ENCODE data around the gene GPR132.
A peak's percentile ranks its signal among the peaks of the same experiment; 100 is the strongest.

Gene GPR132

GRCh38 chr14:105090493-105091053 is 25.3 kb upstream of the GPR132 start:
- peaks cover 39% of the 10 kb centered on the region for H3K27me3 ChIP-seq (ENCODE audit: insufficient read depth, poor library complexity, severe bottlenecking)
- peak; percentile 92 for TF ChIP-seq CTCF (IDR thresholded peaks at IDR 0.05; ENCODE audit: insufficient read depth, low read length)
- TF ChIP-seq POLR2AphosphoS5 (IDR thresholded peaks at IDR 0.05; ENCODE audit: low read depth) = no peak
- DNase-seq (ENCODE audit: low read depth in 1 of 2, low spot score in 1 of 2) = peak; percentile 67 to 84
- no peak overlapping the region for H3K4me3 ChIP-seq (replicated peaks; ENCODE audit: insufficient read depth, low read length)
- no peak overlapping the region for H3K27ac ChIP-seq (replicated peaks)

GRCh38 chr14:105089746-105090492 is 24.7 kb upstream of the GPR132 start:
- TF ChIP-seq GABPA (IDR thresholded peaks at IDR 0.05; ENCODE audit: low read depth) (no peak), SPI1 (IDR thresholded peaks at IDR 0.05; ENCODE audit: borderline replicate concordance, low read depth) (no peak), POLR2AphosphoS5 (IDR thresholded peaks at IDR 0.05; ENCODE audit: low read depth) (no peak), CTCF (IDR thresholded peaks at IDR 0.05; ENCODE audit: insufficient read depth, low read length) (no peak)
- TF ChIP-seq, protein P1, sequence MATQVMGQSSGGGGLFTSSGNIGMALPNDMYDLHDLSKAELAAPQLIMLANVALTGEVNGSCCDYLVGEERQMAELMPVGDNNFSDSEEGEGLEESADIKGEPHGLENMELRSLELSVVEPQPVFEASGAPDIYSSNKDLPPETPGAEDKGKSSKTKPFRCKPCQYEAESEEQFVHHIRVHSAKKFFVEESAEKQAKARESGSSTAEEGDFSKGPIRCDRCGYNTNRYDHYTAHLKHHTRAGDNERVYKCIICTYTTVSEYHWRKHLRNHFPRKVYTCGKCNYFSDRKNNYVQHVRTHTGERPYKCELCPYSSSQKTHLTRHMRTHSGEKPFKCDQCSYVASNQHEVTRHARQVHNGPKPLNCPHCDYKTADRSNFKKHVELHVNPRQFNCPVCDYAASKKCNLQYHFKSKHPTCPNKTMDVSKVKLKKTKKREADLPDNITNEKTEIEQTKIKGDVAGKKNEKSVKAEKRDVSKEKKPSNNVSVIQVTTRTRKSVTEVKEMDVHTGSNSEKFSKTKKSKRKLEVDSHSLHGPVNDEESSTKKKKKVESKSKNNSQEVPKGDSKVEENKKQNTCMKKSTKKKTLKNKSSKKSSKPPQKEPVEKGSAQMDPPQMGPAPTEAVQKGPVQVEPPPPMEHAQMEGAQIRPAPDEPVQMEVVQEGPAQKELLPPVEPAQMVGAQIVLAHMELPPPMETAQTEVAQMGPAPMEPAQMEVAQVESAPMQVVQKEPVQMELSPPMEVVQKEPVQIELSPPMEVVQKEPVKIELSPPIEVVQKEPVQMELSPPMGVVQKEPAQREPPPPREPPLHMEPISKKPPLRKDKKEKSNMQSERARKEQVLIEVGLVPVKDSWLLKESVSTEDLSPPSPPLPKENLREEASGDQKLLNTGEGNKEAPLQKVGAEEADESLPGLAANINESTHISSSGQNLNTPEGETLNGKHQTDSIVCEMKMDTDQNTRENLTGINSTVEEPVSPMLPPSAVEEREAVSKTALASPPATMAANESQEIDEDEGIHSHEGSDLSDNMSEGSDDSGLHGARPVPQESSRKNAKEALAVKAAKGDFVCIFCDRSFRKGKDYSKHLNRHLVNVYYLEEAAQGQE (IDR thresholded peaks at IDR 0.05; ENCODE audit: insufficient replicate concordance, low read depth) = no peak
- H3K27ac ChIP-seq (replicated peaks) = no peak overlapping the region

DNA sequence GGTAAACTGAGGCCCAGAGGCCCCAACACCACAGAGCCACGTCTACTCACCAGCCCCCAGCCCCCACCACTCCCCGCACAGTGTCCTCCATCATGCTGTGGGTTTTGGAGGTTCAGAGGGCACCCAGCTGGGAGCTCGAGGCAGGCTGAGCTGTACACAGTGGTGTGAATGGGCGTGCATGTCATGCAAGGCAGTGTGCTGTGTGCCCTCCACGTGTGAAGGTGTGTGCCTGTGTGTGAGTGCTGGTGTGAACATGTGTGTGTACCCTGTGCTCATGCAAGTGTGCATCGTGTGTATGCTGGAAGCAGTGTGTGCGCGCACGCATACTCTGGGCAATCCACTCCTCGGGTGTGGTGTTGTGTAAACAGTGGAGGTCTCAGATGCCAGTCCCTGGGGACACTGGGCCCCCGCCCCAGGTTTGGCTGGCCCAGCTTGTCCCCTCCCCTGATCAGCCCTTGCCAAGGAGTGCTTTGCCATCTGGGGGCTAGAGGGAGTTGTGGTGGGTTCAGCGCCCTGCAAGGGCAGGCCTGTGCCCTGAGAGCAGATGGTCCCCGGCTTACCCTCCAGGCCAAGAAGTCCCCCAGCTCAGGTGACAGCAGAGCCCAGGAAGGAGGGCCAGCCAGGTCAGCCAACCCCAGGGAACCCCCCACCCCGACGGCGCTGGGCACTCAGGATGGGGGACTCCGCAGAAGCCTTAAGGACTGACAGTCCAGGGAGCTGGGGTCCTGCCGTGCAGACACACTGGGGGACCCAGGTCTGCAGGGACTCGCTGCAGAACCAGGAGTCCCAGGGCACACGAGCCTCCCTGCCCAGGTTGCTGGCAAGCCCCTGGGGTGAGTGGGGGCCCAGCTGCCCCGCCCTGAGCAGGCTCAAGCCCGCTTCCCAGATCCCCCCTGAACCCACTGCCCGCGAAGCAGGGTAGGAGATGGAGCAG is 23.8 kb upstream of the GPR132 start:
- TF ChIP-seq SPI1 (IDR thresholded peaks at IDR 0.05; ENCODE audit: borderline replicate concordance, low read depth) = no peak
- no peak for TF ChIP-seq POLR2AphosphoS5 (IDR thresholded peaks at IDR 0.05; ENCODE audit: low read depth)
- TF ChIP-seq CTCF (IDR thresholded peaks at IDR 0.05; ENCODE audit: insufficient read depth, low read length) = no peak
- no peak for TF ChIP-seq GABPA (IDR thresholded peaks at IDR 0.05; ENCODE audit: low read depth)
- TF ChIP-seq, protein P1 (IDR thresholded peaks at IDR 0.05; ENCODE audit: insufficient replicate concordance, low read depth) = no peak
- Histone ChIP-seq H3K4me3 (replicated peaks; ENCODE audit: insufficient read depth, low read length) (no peak overlapping the region), H3K27ac (replicated peaks) (no peak overlapping the region), H3K27me3 (ENCODE audit: insufficient read depth, poor library complexity, severe bottlenecking) (peaks cover 26% of the 10 kb centered on the region)
- no peak for DNase-seq (ENCODE audit: low read depth in 1 of 2, low spot score in 1 of 2)

More at GRCh38 chr14:105089746-105090492, 24.7 kb upstream of the GPR132 start:
- DNase-seq (ENCODE audit: low read depth in 1 of 2, low spot score in 1 of 2) = no peak
- peaks cover 34% of the 10 kb centered on the region for H3K27me3 ChIP-seq (ENCODE audit: insufficient read depth, poor library complexity, severe bottlenecking)
- no peak overlapping the region for H3K4me3 ChIP-seq (replicated peaks; ENCODE audit: insufficient read depth, low read length)

Measured in HL-60 (cell line).